CD4-positive, alpha-beta T cell treated with Interferon gamma for 1 hour (primary cell): ENCODE data around the gene TSACC.
"Not testable (repeated sequence)": the region's sequence is repeated elsewhere in the genome, so short reads cannot be mapped to it uniquely, and the experiment has no call there.

Experiments
- DNase-seq: peaks from one replicate; pipeline ENCODE4 v3.0.0-alpha.2; 2020

Gene TSACC

GRCh38 chr1:156338180-156338976 is at the start of gene TSACC, which contains the start of gene CCT3:
Gene TSACC (plus strand): TSS chr1:156338526. CDS start chr1:156339758, 1,232 bp downstream.
Gene CCT3 (minus strand): TSS chr1:156338292. CDS start chr1:156338184, 108 bp downstream.
- peak; percentile 100 for DNase-seq

- no peak for DNase-seq
Measured at GRCh38 chr1:156289857-156290256, 48.5 kb upstream of the TSACC start.

- peak; percentile 64 for DNase-seq
Measured at GRCh38 chr1:156291226-156292061, 46.9 kb upstream of the TSACC start.

- DNase-seq = no peak
Measured at GRCh38 chr1:156293098-156293434, 45.3 kb upstream of the TSACC start.

- no peak for DNase-seq
Measured at GRCh38 chr1:156293895-156294294, 44.4 kb upstream of the TSACC start.

GRCh38 chr1:156295391-156295947 is 42.9 kb upstream of the TSACC start, which contains the start of gene GLMP:
Gene GLMP (minus strand): TSS chr1:156295679. CDS start chr1:156295645, 34 bp downstream.
- peak; percentile 44 for DNase-seq

GRCh38 chr1:156298852-156299357 is 39.4 kb upstream of the TSACC start, which contains the start of gene VHLL:
Gene VHLL (minus strand): TSS chr1:156299307. CDS start chr1:156299189, 118 bp downstream.
- no peak for DNase-seq

GRCh38 chr1:156303241-156303640 is 35.1 kb upstream of the TSACC start:
- DNase-seq = no peak

- DNase-seq = no peak
Measured at GRCh38 chr1:156305215-156305614, 33.1 kb upstream of the TSACC start.

- DNase-seq = no peak
Measured at GRCh38 chr1:156308078-156308477, 30.2 kb upstream of the TSACC start.

- no peak for DNase-seq
Measured at GRCh38 chr1:156310962-156311361, 27.4 kb upstream of the TSACC start.

GRCh38 chr1:156316909-156317308 is 21.4 kb upstream of the TSACC start:
- no peak for DNase-seq

- no peak for DNase-seq
Measured at GRCh38 chr1:156319664-156320063, 18.7 kb upstream of the TSACC start.

- no peak for DNase-seq
Measured at GRCh38 chr1:156320560-156320959, 17.8 kb upstream of the TSACC start.

- not testable (repeated sequence) for DNase-seq
Measured at GRCh38 chr1:156323179-156323578, 15.1 kb upstream of the TSACC start.

GRCh38 chr1:156336242-156336641 is 2.1 kb upstream of the TSACC start:
- no peak for DNase-seq

GRCh38 chr1:156337052-156337887 is 1.1 kb upstream of the TSACC start:
- no peak for DNase-seq

- no peak for DNase-seq
Measured at GRCh38 chr1:156337888-156338179, 492 bp upstream of the TSACC start.

- no peak for DNase-seq
Measured at GRCh38 chr1:156342166-156342955, 4.0 kb downstream of the TSACC start.

- no peak for DNase-seq
Measured at GRCh38 chr1:156344409-156344808, 6.1 kb downstream of the TSACC start.

- not testable (repeated sequence) for DNase-seq
Measured at GRCh38 chr1:156346035-156346434, 7.7 kb downstream of the TSACC start.

- no peak for DNase-seq
Measured at GRCh38 chr1:156346636-156347035, 8.3 kb downstream of the TSACC start.
